Mesendoderm (in vitro differentiated cells): Measurements from ENCODE around the gene MACROH2A1.

Experiments used
- DNase-seq: peaks from one replicate; pipeline ENCODE4 v3.0.0; 2013
- H2AK5ac ChIP-seq: 2 replicates; pipeline ENCODE4 v1.6.1; 2013; ENCODE audit warnings: low read length, inconsistent platforms
- H2BK120ac ChIP-seq: 2 replicates; pipeline ENCODE4 v1.6.1; 2013; ENCODE audit warnings: low read depth, mild to moderate bottlenecking, low read length, moderate library complexity, mixed read lengths
- H2BK15ac ChIP-seq: replicated peaks from 2 replicates; pipeline ENCODE4 v1.6.1; 2013; ENCODE audit warnings: low read depth, mild to moderate bottlenecking, moderate library complexity
- H2BK5ac ChIP-seq: 2 replicates; pipeline ENCODE4 v1.6.1; 2013; ENCODE audit warnings: low read length, inconsistent platforms
- H3K18ac ChIP-seq: 2 replicates; pipeline ENCODE4 v1.6.1; 2013; ENCODE audit warnings: mild to moderate bottlenecking, low read length, mixed read lengths
- H3K23ac ChIP-seq: one replicate; pipeline ENCODE4 v1.6.1; 2013; ENCODE audit warnings: low read length
- H3K27ac ChIP-seq: 2 replicates; pipeline ENCODE4 v1.5.1; 2013; ENCODE audit warnings: low read depth, mild to moderate bottlenecking, inconsistent platforms, low read length, moderate library complexity
- H3K27me3 ChIP-seq: 2 replicates; pipeline ENCODE4 v1.6.1; 2013; ENCODE audit warnings: low read length, control low read depth, mild to moderate bottlenecking, inconsistent platforms; ENCODE audit not compliant: insufficient read depth, poor library complexity
- H3K36me3 ChIP-seq: 2 replicates; pipeline ENCODE4 v1.6.1; 2013; ENCODE audit warnings: low read length, inconsistent platforms; ENCODE audit not compliant: control insufficient read depth, insufficient read depth
- H3K4ac ChIP-seq: one replicate; pipeline ENCODE4 v1.6.1; 2013; ENCODE audit warnings: low read depth, mild to moderate bottlenecking, low read length, moderate library complexity
- H3K4me1 ChIP-seq: 2 replicates; pipeline ENCODE4 v1.6.1; 2013; ENCODE audit warnings: low read depth, low read length, inconsistent platforms; ENCODE audit not compliant: control insufficient read depth
- H3K4me2 ChIP-seq: 2 replicates; pipeline ENCODE4 v1.6.1; 2013; ENCODE audit warnings: low read length
- H3K4me3 ChIP-seq: 2 replicates; pipeline ENCODE4 v1.5.1; 2013; ENCODE audit warnings: mild to moderate bottlenecking, low read length
- H3K56ac ChIP-seq: one replicate; pipeline ENCODE4 v1.6.1; 2013; ENCODE audit warnings: low read length
- H3K79me1 ChIP-seq: 2 replicates; pipeline ENCODE4 v1.6.1; 2013; ENCODE audit warnings: low read length, inconsistent platforms
- H3K79me2 ChIP-seq: 2 replicates; pipeline ENCODE4 v1.6.1; 2013; ENCODE audit warnings: mild to moderate bottlenecking, low read length; ENCODE audit not compliant: control insufficient read depth, insufficient read depth
- H3K9ac ChIP-seq: 2 replicates; pipeline ENCODE4 v1.6.1; 2013; ENCODE audit warnings: low read length, inconsistent platforms
- H4K5ac ChIP-seq: one replicate; pipeline ENCODE4 v1.6.1; 2013; ENCODE audit warnings: low read length
- H4K8ac ChIP-seq: one replicate; pipeline ENCODE4 v1.6.1; 2013; ENCODE audit warnings: low read depth, mild to moderate bottlenecking, control low read depth, low read length, moderate library complexity
- WGBS: extraction: QIAGEN DNeasy Blood & Tissue Kit; methylation state at CpG from one replicate; pipeline ENCODE4 v1.1.7; 2013; ENCODE audit warnings: low lambda C conversion rate, missing lambda C conversion rate; ENCODE audit not compliant: insufficient coverage; ENCODE audit errors: extremely low coverage; 5-methylcytosine and 5-hydroxymethylcytosine counted together

Gene MACROH2A1

DNA sequence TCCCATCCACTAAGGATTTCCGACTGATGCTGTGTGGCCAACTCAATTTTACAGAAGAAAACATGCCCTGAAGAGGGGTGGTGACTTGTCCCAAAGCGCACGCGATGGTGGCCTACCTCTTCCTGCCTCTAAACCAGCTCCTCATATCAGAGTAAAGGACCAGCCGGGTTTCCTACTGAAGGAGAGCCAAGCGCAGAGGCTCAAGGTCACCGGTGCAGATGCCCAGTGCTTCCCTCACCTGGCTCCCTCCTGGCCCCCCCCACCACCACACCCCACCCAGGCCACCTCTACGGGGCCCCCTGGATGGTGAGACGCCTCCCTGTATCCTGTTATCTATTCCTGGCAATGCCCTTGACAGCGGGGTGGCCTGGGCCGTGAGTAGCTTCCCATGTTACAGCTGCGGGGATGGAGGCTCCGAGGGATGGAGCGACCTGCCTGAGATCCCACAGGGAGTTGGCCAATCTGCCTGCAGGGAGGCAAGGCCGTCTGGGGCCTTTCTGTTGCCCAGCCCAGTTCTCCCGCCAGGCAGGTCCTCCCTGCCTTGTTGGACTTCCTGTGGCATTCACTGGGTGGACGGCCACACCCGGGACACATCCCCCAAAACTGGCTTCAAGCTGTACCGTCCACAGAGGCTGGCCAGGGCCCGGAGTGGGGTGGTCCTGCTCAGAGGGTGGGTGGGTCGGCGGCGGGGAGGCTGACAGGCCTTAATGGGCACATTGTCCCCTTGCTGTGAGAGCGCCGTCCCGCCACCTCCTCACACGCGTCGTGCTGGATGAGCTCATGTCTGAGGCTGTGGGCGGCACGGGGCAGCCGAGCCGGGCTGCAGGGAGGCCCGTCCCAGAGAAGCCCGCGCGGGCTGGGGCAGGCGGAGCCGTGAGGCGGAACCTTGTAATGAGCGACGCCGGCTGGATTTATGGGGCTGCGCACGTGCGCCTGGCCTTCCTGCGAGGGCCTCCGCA, 72.5 kb downstream of the MACROH2A1 start:
- no peaks in the 10 kb centered on the region for H3K4me1 ChIP-seq
- H3K27ac ChIP-seq, result no peak overlapping the region
- H2AK5ac ChIP-seq, result no peak overlapping the region
- H3K4me3 ChIP-seq, result no peak overlapping the region
- no peak overlapping the region for H3K9ac ChIP-seq
- no peak overlapping the region for H3K4ac ChIP-seq
- no CpG with 5 or more reads among the region's 48 CpGs for WGBS
- H3K27me3 ChIP-seq, result no peaks in the 10 kb centered on the region
- no peak overlapping the region for H3K56ac ChIP-seq
- no peak overlapping the region for H3K18ac ChIP-seq
- H3K79me2 ChIP-seq, result no peaks in the 10 kb centered on the region
- H3K79me1 ChIP-seq, result no peaks in the 10 kb centered on the region
- H2BK120ac ChIP-seq, result no peak overlapping the region
- no peak for DNase-seq
- H3K36me3 ChIP-seq, result no peaks in the 10 kb centered on the region
- H2BK5ac ChIP-seq, result no peak overlapping the region
- no peak overlapping the region for H2BK15ac ChIP-seq
- H4K5ac ChIP-seq, result no peak overlapping the region
- H4K8ac ChIP-seq, result no peak overlapping the region
- no peak overlapping the region for H3K23ac ChIP-seq
- H3K4me2 ChIP-seq, result no peak overlapping the region

DNA sequence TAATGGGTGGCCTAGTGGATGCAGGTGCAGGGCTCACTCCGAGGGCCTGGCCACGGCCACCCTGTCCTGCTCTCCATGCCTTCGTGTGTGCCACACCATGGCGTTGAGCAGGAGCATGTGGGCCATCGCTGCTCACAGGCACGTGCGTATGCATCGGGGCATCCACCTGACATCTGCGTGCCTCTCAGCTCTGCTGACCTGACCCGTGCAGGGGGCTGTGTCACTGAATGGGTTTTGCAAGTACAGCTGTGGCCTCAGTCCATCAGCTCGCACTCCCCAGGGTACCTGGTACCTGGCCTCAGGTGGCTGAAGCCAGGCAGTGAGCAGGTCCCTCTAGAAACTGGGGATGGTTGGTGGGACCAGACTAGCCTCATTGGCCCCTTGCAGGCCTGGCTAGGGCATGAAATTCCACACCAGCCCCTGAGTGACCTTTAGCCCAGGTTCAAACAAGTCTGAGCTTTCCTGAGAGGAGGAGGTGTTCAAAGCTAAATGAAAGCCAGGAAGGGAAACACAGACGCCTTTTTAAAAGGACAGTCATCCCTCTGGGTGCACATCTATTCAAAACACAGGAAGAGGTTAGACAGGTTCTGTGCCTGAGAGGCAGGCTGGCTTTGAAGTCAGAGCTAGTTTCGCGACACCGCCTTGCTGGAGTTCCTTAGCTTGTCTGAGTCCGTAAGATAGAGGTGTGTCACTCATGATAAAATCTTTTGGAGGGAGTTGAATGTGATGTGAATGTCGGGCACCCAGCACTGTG, 74.0 kb downstream of the MACROH2A1 start:
- Histone ChIP-seq H2BK5ac (no peak overlapping the region), H3K27me3 (no peaks in the 10 kb centered on the region), H3K36me3 (no peaks in the 10 kb centered on the region), H2BK15ac (no peak overlapping the region), H3K4me1 (no peaks in the 10 kb centered on the region), H4K5ac (no peak overlapping the region), H3K79me1 (no peaks in the 10 kb centered on the region), H3K9ac (no peak overlapping the region), H4K8ac (no peak overlapping the region), H3K56ac (no peak overlapping the region), H3K4me3 (no peak overlapping the region), H3K79me2 (no peaks in the 10 kb centered on the region), H3K27ac (no peak overlapping the region), H3K4ac (no peak overlapping the region), H3K4me2 (no peak overlapping the region), H3K23ac (no peak overlapping the region), H2AK5ac (no peak overlapping the region), H2BK120ac (no peak overlapping the region), H3K18ac (no peak overlapping the region)
- DNase-seq, result no peak
- no CpG with 5 or more reads among the region's 17 CpGs for WGBS

DNA sequence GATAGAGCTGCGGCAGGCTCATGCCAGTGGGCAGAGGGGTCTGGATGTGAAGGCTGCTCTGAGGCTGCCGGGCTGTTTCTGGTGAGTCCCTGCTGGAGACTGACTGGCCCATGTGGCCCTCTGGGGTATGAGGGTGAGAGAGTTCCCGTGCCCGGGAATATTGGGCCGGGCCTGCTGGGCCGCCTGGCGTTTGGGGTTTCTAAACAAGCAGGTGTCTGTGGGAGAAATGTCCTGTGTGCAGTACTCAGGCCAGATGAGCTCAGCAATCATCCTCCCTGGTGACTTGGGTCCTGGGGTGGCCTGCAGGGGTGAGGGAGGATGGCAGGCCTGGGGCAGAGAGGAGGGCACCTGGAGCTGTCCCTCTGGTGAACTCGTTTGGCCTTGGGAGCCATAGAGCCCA, 74.9 kb downstream of the MACROH2A1 start:
- no peaks in the 10 kb centered on the region for H3K27me3 ChIP-seq
- no peak for DNase-seq
- no peak overlapping the region for H4K8ac ChIP-seq
- H3K36me3 ChIP-seq, result no peaks in the 10 kb centered on the region
- no peaks in the 10 kb centered on the region for H3K4me1 ChIP-seq
- H3K23ac ChIP-seq, result no peak overlapping the region
- no peaks in the 10 kb centered on the region for H3K79me2 ChIP-seq
- H3K27ac ChIP-seq, result no peak overlapping the region
- H3K79me1 ChIP-seq, result no peaks in the 10 kb centered on the region
- H3K56ac ChIP-seq, result no peak overlapping the region
- H2BK5ac ChIP-seq, result no peak overlapping the region
- H3K4me2 ChIP-seq, result no peak overlapping the region
- WGBS, result no CpG with 5 or more reads among the region's 8 CpGs
- H3K4ac ChIP-seq, result no peak overlapping the region
- H3K9ac ChIP-seq, result no peak overlapping the region
- no peak overlapping the region for H2BK15ac ChIP-seq
- H3K4me3 ChIP-seq, result no peak overlapping the region
- no peak overlapping the region for H3K18ac ChIP-seq
- no peak overlapping the region for H2BK120ac ChIP-seq
- no peak overlapping the region for H2AK5ac ChIP-seq
- no peak overlapping the region for H4K5ac ChIP-seq

DNA sequence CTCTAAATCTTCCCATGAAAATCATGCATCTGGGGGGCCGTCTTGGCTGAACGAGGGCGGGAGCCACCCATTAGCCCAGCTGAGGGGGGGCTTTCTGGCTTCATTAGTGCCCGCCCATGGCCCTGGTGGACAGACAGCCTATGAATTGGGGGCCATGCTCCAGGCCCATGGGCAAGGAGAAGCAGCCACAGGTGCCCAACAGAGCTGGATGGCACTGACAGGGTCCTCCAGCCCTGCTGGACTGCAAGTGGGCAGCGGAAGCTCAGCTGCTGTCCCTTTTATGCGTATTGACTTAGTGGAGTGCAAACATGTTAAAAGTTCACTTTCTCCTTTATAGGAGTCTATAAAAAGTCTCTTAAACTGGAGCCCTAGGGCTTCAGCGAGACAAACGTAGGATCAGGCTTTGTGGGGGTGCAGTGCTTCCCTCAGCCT, 75.3 kb downstream of the MACROH2A1 start:
- no peak overlapping the region for H3K4me3 ChIP-seq
- H4K5ac ChIP-seq, result no peak overlapping the region
- H2BK120ac ChIP-seq, result no peak overlapping the region
- no peaks in the 10 kb centered on the region for H3K36me3 ChIP-seq
- H3K56ac ChIP-seq, result no peak overlapping the region
- no peak overlapping the region for H2BK5ac ChIP-seq
- H3K9ac ChIP-seq, result no peak overlapping the region
- H2BK15ac ChIP-seq, result no peak overlapping the region
- no peak overlapping the region for H3K27ac ChIP-seq
- no CpG with 5 or more reads among the region's 8 CpGs for WGBS
- no peak overlapping the region for H3K18ac ChIP-seq
- H3K27me3 ChIP-seq, result no peaks in the 10 kb centered on the region
- H3K79me2 ChIP-seq, result no peaks in the 10 kb centered on the region
- H2AK5ac ChIP-seq, result no peak overlapping the region
- H3K79me1 ChIP-seq, result no peaks in the 10 kb centered on the region
- DNase-seq, result no peak
- H4K8ac ChIP-seq, result no peak overlapping the region
- H3K4me1 ChIP-seq, result no peaks in the 10 kb centered on the region
- H3K23ac ChIP-seq, result no peak overlapping the region
- H3K4me2 ChIP-seq, result no peak overlapping the region
- no peak overlapping the region for H3K4ac ChIP-seq

DNA sequence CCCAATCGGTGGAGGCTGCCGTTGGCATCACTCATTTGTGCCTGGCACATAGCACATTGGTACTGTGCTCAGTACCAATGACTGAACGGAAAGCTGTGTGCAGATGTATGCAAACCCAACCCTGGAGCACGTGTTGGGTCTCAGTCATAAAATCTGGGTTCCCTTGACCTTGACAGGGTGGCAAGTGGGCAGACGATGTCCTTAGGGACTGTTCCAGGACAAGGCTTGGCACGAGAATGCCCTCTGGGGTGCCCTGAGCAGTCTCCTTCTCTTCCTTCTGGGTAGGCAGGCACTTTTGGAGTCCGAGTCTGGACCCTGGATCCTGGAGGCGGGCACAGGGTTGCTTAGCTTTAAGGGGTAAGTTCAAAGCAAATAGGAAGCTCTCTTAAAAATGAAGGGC, 75.8 kb downstream of the MACROH2A1 start:
- no peaks in the 10 kb centered on the region for H3K27me3 ChIP-seq
- no peak overlapping the region for H4K8ac ChIP-seq
- H3K79me2 ChIP-seq, result no peaks in the 10 kb centered on the region
- H3K56ac ChIP-seq, result no peak overlapping the region
- H3K4ac ChIP-seq, result no peak overlapping the region
- H3K36me3 ChIP-seq, result no peaks in the 10 kb centered on the region
- WGBS, result no CpG with 5 or more reads among the region's 8 CpGs
- H2BK120ac ChIP-seq, result no peak overlapping the region
- H3K9ac ChIP-seq, result no peak overlapping the region
- no peak overlapping the region for H4K5ac ChIP-seq
- no peak overlapping the region for H2BK5ac ChIP-seq
- H3K4me2 ChIP-seq, result no peak overlapping the region
- H2BK15ac ChIP-seq, result no peak overlapping the region
- no peak overlapping the region for H3K18ac ChIP-seq
- DNase-seq, result no peak
- no peak overlapping the region for H3K27ac ChIP-seq
- H3K23ac ChIP-seq, result no peak overlapping the region
- no peak overlapping the region for H2AK5ac ChIP-seq
- H3K79me1 ChIP-seq, result no peaks in the 10 kb centered on the region
- H3K4me3 ChIP-seq, result no peak overlapping the region
- no peaks in the 10 kb centered on the region for H3K4me1 ChIP-seq
